HL-60/S4 (cell line): ENCODE results near the gene NDRG4.

Source experiments
- in situ Hi-C: fragments of 300-500 bp; cut with MboI; formaldehyde crosslinking; loops from 2 replicates; pipeline ENCODE4 v1.14.3; 2022; ENCODE audit warnings: low sequenced_read_pairs

NDRG4 gene

DNA sequence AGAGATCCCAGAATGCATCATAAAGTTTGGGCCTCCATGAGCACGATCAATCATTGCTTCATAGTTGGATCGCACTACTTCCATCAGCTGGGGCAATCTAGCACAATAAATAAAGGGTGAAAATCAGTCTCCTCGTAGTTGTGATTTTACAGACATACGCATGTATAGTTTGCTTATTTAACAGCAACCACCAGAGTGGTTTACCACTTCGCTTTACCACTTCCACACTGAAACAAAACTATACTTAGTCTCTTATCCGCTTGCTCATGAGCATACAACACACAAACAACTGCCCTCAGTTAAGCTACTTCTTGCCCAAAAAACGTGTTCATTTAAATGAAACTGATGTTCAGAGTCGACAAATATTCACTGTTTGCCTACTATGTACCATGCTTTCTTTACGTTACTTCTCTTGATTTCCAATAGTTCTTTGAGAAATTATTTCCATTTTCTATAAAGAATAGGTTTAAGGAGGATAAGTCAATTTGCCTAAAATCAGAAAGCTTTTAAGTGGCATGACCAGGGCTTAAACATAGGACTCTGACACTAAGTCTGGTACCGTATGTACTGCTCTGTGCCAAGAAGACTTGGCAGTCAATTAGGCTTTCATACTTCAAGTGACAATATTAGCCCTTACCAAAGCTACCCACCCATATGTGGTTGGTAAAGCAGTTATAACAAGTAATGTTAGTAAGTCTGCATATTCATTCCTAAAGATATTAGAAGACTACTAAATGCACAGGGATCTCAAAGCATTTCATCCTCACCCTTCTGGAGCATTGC lies 37.4 kb downstream of the NDRG4 start:
- in situ Hi-C loops, result no loop called here

DNA sequence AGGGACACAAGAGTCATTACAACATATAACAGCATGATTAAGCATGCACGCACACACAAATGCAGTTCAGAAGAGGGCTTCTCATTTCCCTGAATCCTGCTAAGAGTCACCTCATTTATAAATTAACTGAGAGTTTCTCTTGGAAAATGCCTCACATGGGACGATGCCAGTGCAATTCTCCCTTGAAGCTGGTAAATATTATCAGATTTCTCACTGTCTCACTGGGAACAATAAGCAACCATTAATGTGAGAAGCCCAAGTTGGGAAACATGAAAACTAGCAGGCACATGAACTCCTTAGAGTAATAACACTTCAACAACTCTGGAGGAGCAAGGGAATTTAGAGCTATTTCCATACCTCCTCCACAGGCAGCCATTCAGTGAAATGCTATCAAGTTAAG lies 41.8 kb downstream of the NDRG4 start:
- in situ Hi-C loops, result no loop called here

- in situ Hi-C loops, result no loop called here
These were observed 42.3 kb downstream of the NDRG4 start for GRCh38 chr16:58542291-58542690.

DNA sequence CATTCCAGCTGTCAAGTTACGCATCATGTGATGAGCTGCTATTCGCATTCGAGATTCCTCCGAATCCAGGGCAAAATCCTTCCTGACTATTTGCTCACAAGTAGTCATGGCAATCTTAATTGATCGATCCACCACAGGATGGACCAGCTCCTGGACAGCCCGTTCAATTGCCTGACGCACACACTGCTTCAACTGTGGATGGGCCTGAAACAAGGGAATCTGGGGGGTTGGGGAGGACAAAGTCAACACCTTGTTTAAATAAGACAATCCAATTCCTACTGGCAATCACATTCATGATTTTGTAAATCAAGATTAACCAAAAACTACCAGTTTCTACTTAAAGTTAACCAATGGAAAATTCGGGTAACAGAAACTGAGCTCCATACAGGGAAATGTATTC lies 43.7 kb downstream of the NDRG4 start:
- in situ Hi-C loops, result no loop called here

DNA sequence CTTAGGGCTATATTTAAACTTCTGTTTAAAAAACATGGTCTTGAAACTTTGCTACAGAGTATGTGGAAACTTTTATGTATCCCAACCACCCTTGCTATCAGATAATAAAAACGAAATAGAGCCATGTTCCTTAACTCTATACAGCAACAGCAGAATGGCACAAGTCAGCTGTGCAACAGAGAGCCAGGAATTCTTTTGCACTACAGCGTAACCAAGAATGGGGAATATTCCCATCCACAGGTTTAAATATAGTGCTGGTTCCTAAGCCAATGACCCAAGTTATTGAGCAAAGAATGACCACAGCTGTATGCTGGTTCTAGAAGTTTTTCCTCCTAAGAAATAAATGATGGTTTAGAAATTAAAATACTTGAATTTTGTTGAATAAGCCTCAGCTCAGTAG lies 48.4 kb downstream of the NDRG4 start:
- in situ Hi-C loops, result no loop called here

DNA sequence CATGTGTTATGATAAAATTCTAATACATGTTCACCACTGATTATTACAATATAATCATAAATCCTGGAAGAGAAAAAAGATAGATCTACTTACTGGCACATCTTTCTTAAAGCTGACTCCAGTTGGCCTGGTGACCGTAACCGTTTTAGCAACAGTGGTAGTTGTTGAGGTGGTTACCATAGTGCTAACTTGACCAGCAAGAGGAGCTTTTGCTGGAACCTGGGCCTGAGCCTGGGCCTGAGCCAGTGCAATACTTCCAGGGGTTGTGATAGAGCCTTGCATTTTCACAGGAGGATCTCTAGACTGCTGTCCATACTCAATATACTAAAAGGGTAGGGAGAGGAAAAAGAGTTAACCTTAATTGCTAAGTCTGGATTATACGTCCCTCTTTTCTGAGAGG lies 51.6 kb downstream of the NDRG4 start:
- in situ Hi-C loops, result no loop called here

DNA sequence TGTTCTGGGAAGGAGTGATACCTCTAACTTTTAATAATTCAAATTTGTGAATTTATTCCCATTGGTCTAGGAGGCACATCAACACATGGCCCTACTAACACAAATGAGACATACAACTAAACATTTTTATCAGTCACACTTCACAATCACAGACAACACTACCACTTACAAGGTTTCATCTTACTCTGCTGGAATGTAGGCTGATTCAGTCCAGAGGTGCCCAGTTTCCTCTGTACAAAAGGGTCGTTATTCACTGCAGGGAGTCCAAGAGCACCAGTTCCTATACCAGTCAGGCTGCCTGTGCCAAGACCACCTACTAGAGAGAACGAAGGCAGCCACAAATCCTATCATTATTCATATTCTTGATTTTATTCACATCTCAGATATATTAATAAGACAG lies 56.7 kb downstream of the NDRG4 start:
- in situ Hi-C loops, result no loop called here
